ENCODE data around the gene ANXA9. TPM values are rescaled to one million over a fixed set of nuclear protein-coding genes. Genes with fewer than 3 reads are reported as not detected.

The ANXA9 gene
- total RNA-seq, 1 experiment from 2014 or later: not detected

- no TSS peak for BruUV-seq (replicated peaks)
- Histone ChIP-seq H3K27me3 (replicated peaks; ENCODE audit: insufficient read depth, low read depth, low read length, poor library complexity) (no peaks in the 10 kb centered on the region), H3K36me3 (ENCODE audit: insufficient read depth, low read length, poor library complexity, severe bottlenecking) (no peaks in the 10 kb centered on the region), H3K9me3 (ENCODE audit: low read depth, low read length, poor library complexity, severe bottlenecking) (no peaks in the 10 kb centered on the region), H3K4me1 (ENCODE audit: insufficient read depth, low read length, poor library complexity, severe bottlenecking) (peaks cover 19% of the 10 kb centered on the region), H3K27ac (ENCODE audit: low read depth, low read length, poor library complexity, severe bottlenecking) (no peak overlapping the region), H3K4me3 (ENCODE audit: low read depth, low read length, poor library complexity, severe bottlenecking) (no peak overlapping the region)
- ChIA-PET CTCF (no interaction called here), POLR2A (ENCODE audit: low non-redundant PET) (no interaction called here)
- intact Hi-C loops (cut with micrococcal nuclease; ENCODE audit: unreplicated experiment): no loop called here
- DNase-seq (ENCODE audit: low spot score): no peak
- no peak for TF ChIP-seq EZH2 (IDR thresholded peaks at IDR 0.05; ENCODE audit: borderline replicate concordance, low read depth, low read length, poor library complexity, severe bottlenecking)
- TF ChIP-seq, protein P1, sequence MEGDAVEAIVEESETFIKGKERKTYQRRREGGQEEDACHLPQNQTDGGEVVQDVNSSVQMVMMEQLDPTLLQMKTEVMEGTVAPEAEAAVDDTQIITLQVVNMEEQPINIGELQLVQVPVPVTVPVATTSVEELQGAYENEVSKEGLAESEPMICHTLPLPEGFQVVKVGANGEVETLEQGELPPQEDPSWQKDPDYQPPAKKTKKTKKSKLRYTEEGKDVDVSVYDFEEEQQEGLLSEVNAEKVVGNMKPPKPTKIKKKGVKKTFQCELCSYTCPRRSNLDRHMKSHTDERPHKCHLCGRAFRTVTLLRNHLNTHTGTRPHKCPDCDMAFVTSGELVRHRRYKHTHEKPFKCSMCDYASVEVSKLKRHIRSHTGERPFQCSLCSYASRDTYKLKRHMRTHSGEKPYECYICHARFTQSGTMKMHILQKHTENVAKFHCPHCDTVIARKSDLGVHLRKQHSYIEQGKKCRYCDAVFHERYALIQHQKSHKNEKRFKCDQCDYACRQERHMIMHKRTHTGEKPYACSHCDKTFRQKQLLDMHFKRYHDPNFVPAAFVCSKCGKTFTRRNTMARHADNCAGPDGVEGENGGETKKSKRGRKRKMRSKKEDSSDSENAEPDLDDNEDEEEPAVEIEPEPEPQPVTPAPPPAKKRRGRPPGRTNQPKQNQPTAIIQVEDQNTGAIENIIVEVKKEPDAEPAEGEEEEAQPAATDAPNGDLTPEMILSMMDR (conservative IDR thresholded peaks at IDR 0.05; ENCODE audit: low read depth, low read length): no peak
These were observed 29.2 kb downstream of the ANXA9 start for GRCh38 chr1:151011154-151011850.

DNA sequence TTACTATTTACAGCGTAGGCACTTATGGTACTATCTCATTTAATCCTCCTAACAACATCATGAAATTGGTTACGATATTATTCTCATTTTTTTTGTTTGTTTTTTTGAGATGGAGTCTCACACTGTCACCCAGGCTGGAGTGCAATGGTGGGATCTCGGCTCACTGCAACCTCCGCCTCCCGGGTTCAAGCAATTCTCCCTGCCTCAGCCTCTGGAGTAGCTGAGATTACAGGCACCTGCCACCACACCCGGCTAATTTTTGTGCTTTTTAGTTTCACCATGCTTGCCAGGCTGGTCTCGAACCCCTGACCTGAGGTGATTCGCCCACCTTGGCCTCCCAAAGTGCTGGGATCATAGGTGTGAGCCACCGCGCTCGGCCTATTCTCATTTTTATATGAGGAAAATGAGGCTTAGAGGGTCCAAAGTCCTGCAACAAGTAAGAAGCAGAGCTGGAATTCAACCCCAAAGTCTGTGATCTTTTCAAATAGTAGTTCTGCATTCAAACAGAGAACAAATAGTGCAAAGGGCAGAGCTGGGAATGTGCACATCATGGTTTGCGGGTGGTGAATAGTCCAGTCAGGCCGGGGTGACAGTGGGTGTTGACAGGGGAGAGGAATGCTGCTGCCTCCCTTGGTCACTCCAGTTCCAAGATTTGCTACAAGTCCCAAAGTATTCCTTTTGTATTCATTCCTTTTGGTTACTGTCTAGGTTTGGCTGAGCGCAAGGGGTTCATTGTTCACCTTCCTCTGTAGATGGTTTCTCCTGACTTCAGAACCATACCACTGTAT, 30.8 kb downstream of the ANXA9 start:
- Histone ChIP-seq H3K36me3 (ENCODE audit: insufficient read depth, low read length, poor library complexity, severe bottlenecking) (peaks cover under 1% of the 10 kb centered on the region), H3K27ac (ENCODE audit: low read depth, low read length, poor library complexity, severe bottlenecking) (no peak overlapping the region), H3K27me3 (replicated peaks; ENCODE audit: insufficient read depth, low read depth, low read length, poor library complexity) (no peaks in the 10 kb centered on the region), H3K9me3 (ENCODE audit: low read depth, low read length, poor library complexity, severe bottlenecking) (no peaks in the 10 kb centered on the region), H3K4me1 (ENCODE audit: insufficient read depth, low read length, poor library complexity, severe bottlenecking) (peaks cover 12% of the 10 kb centered on the region), H3K4me3 (ENCODE audit: low read depth, low read length, poor library complexity, severe bottlenecking) (no peak overlapping the region)
- DNase-seq (ENCODE audit: low spot score): no peak
- no TSS peak for BruUV-seq (replicated peaks)
- CTCF ChIA-PET: no interaction called here
- intact Hi-C loops (cut with micrococcal nuclease; ENCODE audit: unreplicated experiment): no loop called here
- POLR2A ChIA-PET (ENCODE audit: low non-redundant PET): no interaction called here
- no peak for TF ChIP-seq EZH2 (IDR thresholded peaks at IDR 0.05; ENCODE audit: borderline replicate concordance, low read depth, low read length, poor library complexity, severe bottlenecking)
- TF ChIP-seq, protein P1 (conservative IDR thresholded peaks at IDR 0.05; ENCODE audit: low read depth, low read length): no peak

DNA sequence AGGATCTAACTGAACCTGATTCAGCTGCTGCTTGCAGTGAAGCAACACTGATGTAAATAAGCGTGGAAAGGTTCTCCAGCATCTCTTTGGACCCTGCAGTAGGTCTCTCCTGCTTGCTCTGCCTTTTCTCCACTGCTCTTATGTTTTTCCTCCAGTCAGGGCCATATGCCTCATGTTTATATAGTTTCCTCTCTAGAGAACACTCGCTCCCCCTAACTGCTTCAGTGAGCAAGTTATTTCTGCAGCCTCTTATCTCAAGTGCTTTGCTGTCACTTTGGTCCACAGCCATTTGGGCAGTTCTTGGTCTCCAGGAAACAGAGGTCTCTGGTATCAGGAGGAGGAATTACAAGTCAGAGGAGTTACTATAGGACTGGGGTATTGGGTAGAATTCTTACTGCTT, 31.4 kb downstream of the ANXA9 start:
- no peak for DNase-seq (ENCODE audit: low spot score)
- H3K9me3 ChIP-seq (ENCODE audit: low read depth, low read length, poor library complexity, severe bottlenecking): no peaks in the 10 kb centered on the region
- no TSS peak for BruUV-seq (replicated peaks)
- H3K4me1 ChIP-seq (ENCODE audit: insufficient read depth, low read length, poor library complexity, severe bottlenecking): peaks cover 11% of the 10 kb centered on the region
- H3K36me3 ChIP-seq (ENCODE audit: insufficient read depth, low read length, poor library complexity, severe bottlenecking): peaks cover 3% of the 10 kb centered on the region
- no peak overlapping the region for H3K4me3 ChIP-seq (ENCODE audit: low read depth, low read length, poor library complexity, severe bottlenecking)
- intact Hi-C loops (cut with micrococcal nuclease; ENCODE audit: unreplicated experiment): no loop called here
- H3K27ac ChIP-seq (ENCODE audit: low read depth, low read length, poor library complexity, severe bottlenecking): no peak overlapping the region
- TF ChIP-seq, protein P1 (conservative IDR thresholded peaks at IDR 0.05; ENCODE audit: low read depth, low read length): no peak
- TF ChIP-seq EZH2 (IDR thresholded peaks at IDR 0.05; ENCODE audit: borderline replicate concordance, low read depth, low read length, poor library complexity, severe bottlenecking): no peak
- H3K27me3 ChIP-seq (replicated peaks; ENCODE audit: insufficient read depth, low read depth, low read length, poor library complexity): no peaks in the 10 kb centered on the region
- ChIA-PET POLR2A (ENCODE audit: low non-redundant PET) (no interaction called here), CTCF (no interaction called here)

All from A673 (cell line).